Parietal lobe (tissue), 1 donor: ENCODE measurements around the gene CHAT. TPM values are rescaled to one million over a fixed set of nuclear protein-coding genes. Genes with fewer than 3 reads are reported as not detected.

ENCODE experiments used
- total RNA-seq: library from RNA; depleted of rRNA; stranded (reverse); fragments of >200 nt; gene quantifications from one replicate; pipeline ENCODE4 v1.2.3, GENCODE V29; 2014

CHAT gene
- 0.63 TPM for total RNA-seq

DNA sequence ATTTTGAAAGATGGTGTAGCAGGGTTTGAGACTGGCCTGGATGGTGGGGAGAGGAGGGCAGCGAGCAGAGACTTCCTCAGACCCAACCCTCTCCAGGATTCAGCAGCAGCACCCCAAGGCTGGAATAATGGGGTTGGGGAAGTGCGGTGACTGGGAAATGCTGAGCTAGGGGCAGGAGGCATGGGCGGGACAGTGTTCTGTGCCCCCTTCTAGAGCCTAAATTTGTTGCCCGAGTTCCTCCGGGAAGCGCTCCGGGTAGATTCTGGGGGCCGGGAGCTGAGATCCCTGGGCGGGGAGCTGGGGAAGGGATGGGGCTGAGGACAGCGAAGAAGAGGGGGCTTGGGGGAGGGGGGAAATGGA is at the start of gene CHAT:
Gene CHAT (plus strand): TSS at position 156 of the 360 bp plus-strand sequence. CDS start 153 bp downstream, at position 309.

DNA sequence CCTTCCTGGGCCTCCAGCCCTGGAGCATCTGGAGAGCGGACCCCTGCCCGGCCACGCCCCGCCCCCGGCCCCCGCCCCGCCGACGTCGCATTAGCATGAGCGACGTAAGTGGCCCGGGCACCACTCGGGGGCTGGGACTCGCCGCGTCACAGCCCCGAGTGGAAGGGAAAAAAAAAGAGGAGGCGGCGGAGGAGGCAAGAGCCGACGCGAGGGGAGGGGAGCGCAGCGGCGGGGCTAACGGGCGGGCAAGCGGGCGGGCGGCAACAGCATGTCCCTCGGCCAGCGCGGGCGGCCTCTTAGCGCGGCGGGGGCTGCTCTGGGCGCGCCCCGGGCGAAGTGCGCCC is 3.8 kb upstream of the CHAT start, which contains the start of gene SLC18A3:
Gene SLC18A3 (plus strand): TSS at position 197 of the 344 bp plus-strand sequence. CDS start 431 bp downstream, outside the sequence.

DNA sequence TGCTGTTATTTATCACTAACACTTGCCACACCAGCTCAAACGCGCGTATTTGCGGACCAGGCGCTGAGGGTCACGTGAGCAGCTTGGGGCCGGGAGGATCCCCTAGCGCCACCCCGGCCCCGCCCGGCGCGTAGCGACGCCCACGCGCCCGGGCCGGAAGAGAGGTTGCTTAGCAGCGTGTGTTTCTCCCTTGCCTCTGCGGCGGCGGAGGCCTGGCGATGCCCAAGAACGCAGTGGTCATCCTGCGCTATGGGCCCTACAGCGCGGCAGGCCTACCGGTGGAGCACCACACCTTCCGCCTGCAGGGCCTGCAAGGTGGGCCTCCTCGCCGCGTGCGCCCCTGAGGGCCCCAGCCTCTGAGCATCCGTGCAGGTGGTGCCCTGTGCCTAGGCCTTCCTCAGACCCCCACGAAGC is 65.7 kb downstream of the CHAT start, which contains the start of gene C10orf53:
Gene C10orf53 (plus strand): TSS at position 172 of the 414 bp plus-strand sequence. CDS start 47 bp downstream, at position 219.

Other genes with a start within 250 kb of the CHAT start
- not detected for gene DRGX, start 217.9 kb upstream of the CHAT start, total RNA-seq
- 44.4 TPM for gene ERCC6, start 74.9 kb upstream of the CHAT start, total RNA-seq
- not detected for gene SLC18A3, start 3.7 kb upstream of the CHAT start, total RNA-seq
- not detected for gene C10orf53, start 65.6 kb downstream of the CHAT start, total RNA-seq
- 7.5 TPM for gene OGDHL, start 148.3 kb downstream of the CHAT start, total RNA-seq